Cardiac fibroblast (primary cell): ENCODE data around the gene MDK.

ENCODE experiments used
- DNase-seq, 2 donors: peaks; one replicate each; pipeline versions ENCODE4 v3.0.0 to v3.0.0-alpha.2; 2010; ENCODE audit warnings: low read depth in 2 of 2
- H3K4me3 ChIP-seq, 2 donors: replicated peaks in 1 of 2; 1 replicate in 1 of 2; 2 replicates in 1 of 2; pipeline ENCODE4 v1.5.1; 2011; ENCODE audit warnings: low read depth in 2 of 2, low read length in 2 of 2, mild to moderate bottlenecking in 2 of 2, moderate library complexity in 1 of 2
- CTCF ChIP-seq: IDR thresholded peaks from one replicate; pipeline ENCODE4 v1.5.1; 2011; ENCODE audit warnings: low read depth, mild to moderate bottlenecking, low read length, inconsistent platforms

The MDK gene

GRCh38 chr11:46387919-46388618, 6.6 kb downstream of the MDK start:
- DNase-seq: peak in 1 of 2 donors; percentile 41
- TF ChIP-seq CTCF: no peak
- no peak overlapping the region for H3K4me3 ChIP-seq

GRCh38 chr11:46388619-46389449, 7.4 kb downstream of the MDK start:
- no peak for DNase-seq
- no peak overlapping the region for H3K4me3 ChIP-seq
- no peak for TF ChIP-seq CTCF

- peak; percentile 79 for TF ChIP-seq CTCF
- peak; percentile 68 to 69 for DNase-seq
- H3K4me3 ChIP-seq: peak overlapping the region; percentile 54 to 58
These were observed 8.2 kb downstream of the MDK start for GRCh38 chr11:46389450-46390330.

GRCh38 chr11:46390331-46391171, 9.1 kb downstream of the MDK start:
- H3K4me3 ChIP-seq: no peak overlapping the region
- no peak for TF ChIP-seq CTCF
- no peak for DNase-seq

GRCh38 chr11:46391186-46391577, 9.7 kb downstream of the MDK start:
- DNase-seq: no peak
- TF ChIP-seq CTCF: no peak
- H3K4me3 ChIP-seq: peak overlapping the region; percentile 23 to 48
